Measurements from ENCODE around the gene PLCG2.
"Not testable (repeated sequence)": the region's sequence is repeated elsewhere in the genome, so short reads cannot be mapped to it uniquely, and the experiment has no call there.

PLCG2 gene

DNA sequence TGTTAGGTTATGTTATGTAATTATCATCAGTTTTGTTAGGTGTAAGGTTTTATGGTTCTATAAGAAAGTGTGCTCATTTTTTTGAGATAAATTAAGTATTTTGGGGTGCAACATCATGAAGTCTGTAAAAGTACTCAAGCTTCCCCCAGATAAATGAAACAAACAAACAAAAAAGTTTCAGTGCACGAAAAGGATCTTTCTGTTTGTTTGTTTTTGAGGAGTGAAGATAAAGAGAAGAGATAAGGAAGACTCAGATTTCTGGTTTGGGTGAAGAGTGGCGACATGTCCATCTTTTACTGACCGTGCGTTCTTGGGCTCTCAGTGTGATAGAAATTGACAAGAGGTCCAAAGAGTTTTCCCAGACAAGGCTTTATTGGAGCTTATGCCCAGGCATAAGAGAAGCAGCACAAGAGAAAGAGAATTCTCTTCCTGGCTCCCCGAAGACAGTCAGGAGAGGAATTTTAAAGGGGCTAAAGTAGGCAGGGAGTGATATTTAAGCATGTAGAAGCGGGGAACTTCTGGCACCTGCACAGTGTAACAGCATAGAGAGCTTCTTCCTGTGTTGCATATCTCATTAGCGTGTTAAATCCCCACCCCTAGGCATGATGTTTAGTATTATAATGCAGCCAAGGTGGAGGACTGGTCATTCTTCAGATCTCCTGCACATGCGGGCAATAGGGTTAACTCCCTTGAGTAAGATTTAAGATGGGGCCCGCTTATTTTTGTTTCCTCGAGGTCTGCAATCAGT, 71.3 kb downstream of the PLCG2 start:
- DNase-seq, result no peak

DNA sequence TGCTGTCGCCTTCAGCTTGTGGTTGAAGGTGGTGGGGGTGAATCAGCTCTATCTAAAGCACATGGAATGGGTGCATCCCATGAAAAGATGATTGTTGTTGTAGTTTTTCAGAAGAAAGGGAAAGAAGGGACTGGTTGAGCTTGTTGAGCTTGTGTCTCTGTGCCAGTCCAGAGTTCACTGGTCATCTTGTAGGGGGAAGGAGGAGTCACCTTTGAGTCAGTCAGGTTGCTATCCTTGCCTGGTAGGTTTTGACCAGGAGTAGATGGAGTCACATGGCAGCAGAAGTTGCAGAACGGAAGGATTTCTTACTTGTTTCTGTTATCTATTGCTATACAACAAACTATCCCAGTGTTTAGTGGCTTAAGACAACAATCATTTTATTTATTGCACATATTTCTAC, 73.3 kb downstream of the PLCG2 start:
- DNase-seq, result no peak

- no peak for DNase-seq
Observed at GRCh38 chr16:81855552-81856153, 76.6 kb downstream of the PLCG2 start.

DNA sequence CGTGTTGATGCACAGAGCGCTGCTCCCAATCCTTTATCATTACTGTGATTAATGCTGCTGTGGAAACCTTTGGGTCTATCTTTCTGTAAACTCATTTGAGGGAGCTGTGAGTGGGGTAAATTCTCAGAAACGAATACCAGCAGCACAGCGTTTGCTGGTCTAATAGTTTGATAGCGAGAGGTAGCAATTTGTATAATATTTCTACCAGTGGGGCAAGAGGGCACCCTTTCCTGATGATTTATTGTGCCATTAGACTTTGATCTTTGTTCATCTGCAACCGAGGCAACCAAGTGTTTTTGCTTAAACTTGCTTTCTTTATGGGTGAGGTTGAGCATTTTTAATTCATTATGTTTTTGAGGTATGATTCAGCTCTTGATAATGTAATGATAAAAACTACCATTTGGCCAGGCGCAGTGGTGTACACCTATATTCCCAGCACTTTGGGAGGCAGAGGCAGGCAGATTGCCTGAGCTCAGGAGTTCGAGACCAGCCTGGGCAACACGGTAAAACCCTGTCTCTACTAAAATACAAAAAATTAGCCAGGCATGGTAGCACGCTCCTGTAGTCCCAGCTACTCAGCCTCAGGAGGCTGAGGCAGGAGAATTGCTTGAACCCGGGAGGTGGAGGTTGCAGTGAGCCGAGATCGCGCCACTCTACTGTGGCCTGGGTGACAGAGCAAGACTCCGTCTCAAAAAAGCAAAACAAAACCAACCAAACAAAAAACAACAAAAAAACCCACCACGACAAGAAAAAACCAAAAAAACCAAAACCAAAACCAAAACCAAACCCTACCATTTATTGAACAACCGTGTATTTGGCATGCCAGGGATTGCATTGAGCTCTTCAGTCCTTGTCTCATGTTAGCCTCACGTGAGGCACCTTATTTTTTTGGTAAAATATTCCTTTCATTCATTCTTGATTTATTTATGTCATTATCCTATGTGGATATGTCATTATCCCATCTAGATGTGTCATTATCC, 81.5 kb downstream of the PLCG2 start:
- DNase-seq, result no peak

DNA sequence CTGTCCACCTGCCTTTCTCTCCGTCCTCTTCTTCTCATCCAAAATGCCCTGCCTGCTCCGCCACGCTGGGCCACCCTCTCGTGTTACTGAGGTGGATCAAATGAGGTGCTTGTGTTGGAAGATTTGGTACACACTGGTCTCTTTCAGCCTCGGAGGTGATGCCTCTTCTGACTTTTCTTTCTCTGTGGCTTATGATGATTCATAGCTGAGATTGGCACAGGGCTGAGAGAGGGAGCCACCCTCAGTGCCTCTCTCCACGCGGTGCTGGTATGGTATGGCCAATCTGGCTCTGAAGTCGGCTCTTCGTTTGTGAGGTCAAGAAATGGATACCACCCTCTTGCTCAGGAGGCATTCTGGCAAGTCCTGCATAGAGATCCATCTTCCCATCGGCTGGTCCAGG, 82.4 kb downstream of the PLCG2 start:
- no peak for DNase-seq

- DNase-seq, result no peak
Observed at GRCh38 chr16:81861915-81862314, 82.8 kb downstream of the PLCG2 start.

DNA sequence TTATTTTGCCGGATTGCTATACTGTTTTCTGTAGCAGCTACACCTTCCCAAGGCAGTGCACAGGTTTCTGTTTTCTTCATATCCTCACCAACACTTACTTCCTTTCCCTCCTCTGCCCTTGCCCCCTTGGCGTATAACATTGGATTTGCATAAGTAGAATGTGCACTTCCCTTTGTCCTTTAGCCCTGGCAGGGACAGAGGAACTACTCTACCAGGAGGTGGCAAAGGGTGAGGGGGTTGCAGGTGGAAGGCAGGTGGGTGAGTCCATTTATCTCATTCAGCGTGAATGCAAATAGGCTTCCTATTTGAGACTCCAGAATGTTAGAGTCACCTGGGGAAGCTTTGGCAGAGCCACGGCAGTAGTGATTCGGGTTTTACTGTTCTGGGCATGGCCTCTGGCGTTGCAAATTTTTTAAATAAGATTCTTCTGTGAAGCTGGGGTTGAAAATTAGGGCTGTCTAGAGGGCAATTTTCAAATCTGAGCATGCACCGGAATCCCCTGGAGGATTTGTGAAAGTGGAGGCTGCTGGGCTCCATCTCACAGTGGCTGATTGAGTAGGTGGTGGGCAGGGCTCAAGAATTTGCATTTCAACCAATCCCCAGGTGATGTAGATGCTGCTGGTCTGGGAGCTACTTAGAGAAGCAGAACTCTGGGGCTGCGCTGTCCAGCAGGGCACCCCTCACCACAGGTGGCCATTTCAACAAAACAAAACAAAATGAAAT, 84.7 kb downstream of the PLCG2 start:
- DNase-seq, result no peak

DNA sequence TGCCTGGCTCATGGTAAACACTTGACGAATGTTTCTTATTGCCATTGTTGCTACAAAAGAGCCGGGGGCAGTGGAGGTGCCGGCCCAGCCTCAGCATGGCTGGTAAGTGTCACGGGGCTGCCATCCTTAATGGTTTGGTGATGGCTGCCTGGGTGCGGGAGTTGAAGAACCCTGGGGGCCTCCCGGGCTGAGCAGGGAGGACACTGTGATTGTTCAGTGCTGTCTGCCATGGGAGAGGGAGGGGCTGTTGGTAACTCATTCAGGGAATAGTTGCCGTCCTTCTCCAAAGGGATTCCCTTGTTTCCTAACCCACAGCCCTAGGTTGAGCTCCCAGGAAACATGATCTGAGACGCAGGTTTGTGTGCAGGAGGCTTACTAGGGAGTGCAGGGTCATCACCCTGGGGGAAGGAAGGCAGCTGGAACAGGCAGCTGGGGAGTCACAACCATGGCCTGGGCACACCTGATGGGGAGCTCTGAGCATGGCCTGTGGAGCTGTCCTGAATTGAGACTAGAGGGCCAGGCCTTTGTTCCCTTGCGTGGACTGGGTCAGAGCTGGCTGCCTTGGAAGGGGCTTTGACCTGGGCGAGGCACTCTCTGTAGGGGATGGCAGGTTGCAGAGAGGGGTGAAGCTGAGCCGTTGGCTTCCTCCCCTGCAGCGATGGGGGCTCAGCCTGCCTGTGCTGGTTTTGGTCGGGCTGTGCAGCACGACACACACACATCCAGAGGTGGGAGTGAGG, 85.7 kb downstream of the PLCG2 start:
- DNase-seq, result no peak

GRCh38 chr16:81866820-81867440, 87.8 kb downstream of the PLCG2 start:
- no peak for DNase-seq

DNA sequence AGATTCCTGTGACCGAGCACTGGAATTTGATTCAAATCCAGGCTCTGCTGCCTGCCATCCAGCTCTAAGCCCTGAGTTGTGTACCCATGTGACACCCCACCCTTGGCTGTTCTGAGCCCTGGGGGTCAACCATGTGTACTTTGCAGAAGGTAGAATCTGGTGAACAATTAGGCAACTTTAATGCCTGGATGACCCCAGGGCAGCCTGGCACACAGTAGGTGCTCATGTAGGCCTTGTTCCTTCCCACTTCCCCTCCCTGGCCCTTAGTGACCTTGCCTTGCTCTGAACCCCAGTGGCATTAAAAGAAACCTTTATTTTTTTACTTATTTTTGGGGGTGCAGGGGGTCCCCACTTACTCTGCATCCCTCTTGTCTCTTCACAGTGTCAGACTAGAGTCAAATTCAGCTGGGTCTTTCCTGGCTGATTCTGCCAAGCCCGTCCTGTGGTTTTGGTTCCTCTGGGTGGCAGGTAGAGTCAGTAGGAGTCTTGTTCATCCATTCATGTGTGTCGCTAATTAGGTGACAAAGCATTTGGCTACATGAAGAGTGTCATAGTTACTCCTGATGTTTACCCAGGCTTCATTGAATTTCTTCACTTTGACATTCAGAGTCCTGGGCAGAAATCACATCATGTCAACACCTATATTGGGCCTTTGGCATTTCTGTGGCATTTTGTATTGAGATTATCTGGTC, 89.1 kb downstream of the PLCG2 start:
- no peak for DNase-seq

- DNase-seq, result no peak
Observed at GRCh38 chr16:81869326-81869725, 90.2 kb downstream of the PLCG2 start.

DNA sequence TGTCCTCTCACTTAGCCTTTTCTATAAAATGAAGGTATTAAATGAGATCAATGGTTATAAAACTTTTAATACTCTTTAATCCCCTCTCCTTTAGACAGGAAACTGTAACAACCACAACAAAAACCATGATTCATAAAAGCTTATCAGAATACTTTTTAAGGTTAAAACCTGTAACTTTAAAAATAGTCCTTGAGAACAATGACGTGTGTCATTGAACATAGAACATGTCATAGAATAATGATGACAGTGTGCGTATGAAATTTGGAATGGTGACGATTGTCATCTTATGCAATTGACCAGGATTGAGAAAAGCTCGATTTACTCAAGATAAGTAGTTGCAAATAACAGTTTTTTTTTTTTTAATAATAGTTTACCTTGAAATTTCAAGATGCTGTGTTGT, 94.1 kb downstream of the PLCG2 start:
- DNase-seq, result no peak

- peak; percentile 44 for DNase-seq
Observed at GRCh38 chr16:81873843-81874752, 95.0 kb downstream of the PLCG2 start.

DNA sequence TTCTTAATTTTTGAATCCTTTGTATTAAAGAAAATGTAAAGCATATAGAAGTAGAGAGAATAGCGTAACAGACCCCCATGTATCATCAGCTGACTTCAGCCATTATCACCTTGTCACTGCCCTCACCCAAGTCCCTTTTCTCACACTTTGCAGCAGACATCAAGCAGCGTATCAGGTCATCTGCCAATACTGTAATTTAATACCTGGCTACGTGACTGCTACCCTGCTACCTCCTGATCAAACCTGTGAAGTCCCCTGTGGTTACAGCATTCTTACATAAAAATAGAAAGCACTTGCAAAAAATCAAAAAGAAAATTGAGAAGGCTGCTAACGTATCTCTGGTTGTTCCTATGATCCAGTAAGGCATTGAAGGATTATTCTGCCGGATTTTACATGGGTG, 96.4 kb downstream of the PLCG2 start:
- DNase-seq, result no peak

- no peak for DNase-seq
Observed at GRCh38 chr16:81876273-81876900, 97.3 kb downstream of the PLCG2 start.

GRCh38 chr16:81877490-81877889, 98.4 kb downstream of the PLCG2 start:
- DNase-seq, result not testable (repeated sequence)

GRCh38 chr16:81878529-81878928, 99.4 kb downstream of the PLCG2 start:
- DNase-seq, result no peak

DNA sequence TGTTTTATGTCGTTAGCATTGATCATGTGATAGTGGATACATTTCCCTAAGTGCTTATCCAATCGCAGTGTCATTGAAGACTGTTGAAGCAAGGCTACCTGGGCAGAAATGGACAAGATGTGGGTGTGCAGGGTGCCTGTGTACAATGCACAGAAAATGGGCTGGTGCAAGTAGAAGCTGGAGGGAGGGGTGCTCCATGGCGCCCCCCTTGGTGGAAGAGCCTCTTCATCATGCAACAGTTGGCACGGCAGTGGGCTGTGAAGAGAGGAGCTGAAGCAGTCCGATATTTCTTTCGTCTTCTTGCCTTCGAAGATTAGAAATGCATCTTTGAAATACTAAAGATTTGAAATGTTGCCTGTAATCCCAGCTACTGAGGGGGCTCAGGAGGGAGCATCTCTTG, 100.5 kb downstream of the PLCG2 start:
- no peak for DNase-seq

GRCh38 chr16:81880816-81881215, 101.7 kb downstream of the PLCG2 start:
- no peak for DNase-seq

Measured in fibroblast of skin of back (primary cell).